HG03521 (cell line): ENCODE data around the gene SET.

Source experiments
- ATAC-seq: cut with Tn5 transposase; IDR thresholded peaks from one replicate; pipeline ENCODE4 v1.9.1; 2021; ENCODE audit warnings: mild to moderate bottlenecking, moderate library complexity; ENCODE audit not compliant: unreplicated experiment

The SET gene

DNA sequence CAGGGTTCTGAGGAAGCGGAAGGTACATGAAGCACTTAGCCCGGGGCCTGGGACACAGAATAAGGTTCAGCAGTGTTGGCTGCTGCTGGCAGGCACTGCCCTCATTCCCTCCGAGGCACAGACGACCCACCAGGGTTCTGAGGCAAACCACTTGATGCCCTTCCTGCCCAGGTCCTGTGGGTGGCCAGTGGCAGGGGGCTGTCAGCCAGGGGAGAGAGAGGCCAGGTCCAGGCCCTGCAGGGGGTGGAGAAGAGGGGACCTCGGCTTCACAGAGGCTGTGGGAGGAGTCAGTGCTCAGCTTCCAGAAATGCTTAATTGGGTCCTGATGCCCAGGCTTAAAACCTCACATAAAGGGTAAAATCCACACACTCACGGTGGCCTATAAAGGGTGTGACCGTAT lies 39.3 kb downstream of the SET start:
- ATAC-seq, result no peak

DNA sequence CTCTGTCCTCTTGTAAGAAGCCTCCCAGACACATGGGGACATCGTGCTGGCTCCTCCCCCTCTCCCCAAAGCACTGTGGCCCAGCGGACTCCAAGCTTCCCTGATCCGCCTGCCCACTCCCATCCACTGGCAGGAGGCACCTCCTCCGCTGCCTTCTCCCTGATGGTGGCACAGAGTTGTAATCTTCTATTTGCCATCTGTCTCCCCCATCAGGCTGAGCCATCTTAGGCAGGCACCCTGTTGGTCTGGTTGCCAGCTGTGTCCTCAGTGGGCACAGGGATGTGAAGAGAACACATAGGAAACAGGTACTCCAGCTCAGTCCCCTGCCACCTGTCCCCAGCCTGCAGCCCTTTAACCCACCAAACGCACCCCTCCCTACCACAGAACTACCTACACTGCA lies 40.3 kb downstream of the SET start:
- no peak for ATAC-seq

DNA sequence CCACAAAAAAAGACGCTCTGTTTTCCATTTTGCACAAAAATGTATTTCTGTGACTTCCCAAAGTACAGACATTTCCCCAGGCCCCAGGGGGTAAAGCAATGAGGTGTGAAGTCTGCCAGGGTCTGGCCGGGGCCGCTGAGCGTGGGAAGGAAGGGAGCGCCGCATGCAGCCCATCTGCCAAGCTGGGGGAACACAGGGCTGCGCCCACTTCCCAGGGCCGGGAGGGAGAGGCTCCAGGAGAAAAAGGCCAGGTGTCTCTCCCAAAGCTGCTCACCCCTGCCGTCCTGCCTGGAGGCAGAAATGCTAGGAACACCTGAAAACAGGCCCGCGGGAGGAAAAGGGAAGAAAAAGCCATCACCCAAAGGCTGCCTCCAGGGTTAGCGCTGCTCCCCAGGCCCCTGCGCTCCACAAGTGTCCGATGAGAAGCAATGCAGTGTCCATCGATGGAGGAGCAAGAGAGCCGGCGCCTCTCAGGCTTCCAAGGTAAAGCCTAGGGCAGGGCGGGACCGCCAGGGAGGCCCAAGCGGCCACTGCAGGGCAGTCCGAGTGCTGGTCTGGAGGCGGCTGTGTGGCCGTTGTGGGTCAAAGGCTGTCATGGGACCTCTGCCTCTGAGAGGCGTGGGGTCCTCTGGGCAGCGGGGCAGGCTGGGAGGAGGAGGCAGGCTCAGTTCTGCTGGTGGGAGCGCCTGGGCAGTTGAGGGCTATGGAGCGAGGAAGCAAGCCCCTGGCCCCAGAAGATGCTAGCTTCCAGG lies 40.9 kb downstream of the SET start:
- ATAC-seq, result no peak

GRCh38 chr9:128731093-128731492 lies 42.1 kb downstream of the SET start:
- no peak for ATAC-seq

DNA sequence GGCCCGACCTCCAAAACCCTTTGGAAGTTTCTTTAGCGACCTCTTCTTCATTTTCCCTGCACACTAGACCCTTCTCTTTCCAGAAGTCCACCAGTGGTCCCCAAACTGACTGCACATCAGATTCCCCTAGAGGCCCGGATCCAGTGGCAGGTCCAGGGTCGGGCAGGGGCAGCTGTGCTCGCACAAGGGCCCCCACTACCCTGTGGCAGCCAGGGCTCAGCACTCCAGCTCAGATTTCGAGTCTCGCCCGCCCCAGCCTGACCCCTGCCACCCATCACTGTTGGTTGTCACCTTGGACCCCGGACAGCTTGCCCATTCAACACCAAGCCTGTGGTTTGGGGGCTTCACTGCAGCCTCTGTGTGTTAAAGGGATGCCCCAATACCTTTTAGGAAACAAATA lies 42.7 kb downstream of the SET start:
- no peak for ATAC-seq

DNA sequence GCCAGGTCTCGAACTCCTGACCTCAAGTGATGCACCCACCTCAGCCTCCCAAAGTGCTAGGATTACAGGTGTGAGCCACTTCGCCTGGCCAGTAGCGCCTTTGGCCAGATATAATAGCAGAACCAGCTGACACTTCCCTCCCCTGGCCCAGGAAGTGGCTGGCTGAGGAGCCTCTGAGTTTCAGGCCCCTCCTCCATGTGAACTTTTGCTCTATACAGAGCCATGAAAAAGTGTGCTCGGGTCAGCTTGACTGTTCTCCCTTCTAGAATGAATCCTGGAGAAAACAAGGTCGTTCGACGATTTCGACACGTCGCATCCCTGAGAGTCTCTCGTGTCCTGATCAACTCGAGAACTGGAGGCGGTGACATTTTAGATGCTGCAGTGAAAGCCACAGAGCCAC lies 43.6 kb downstream of the SET start:
- no peak for ATAC-seq

DNA sequence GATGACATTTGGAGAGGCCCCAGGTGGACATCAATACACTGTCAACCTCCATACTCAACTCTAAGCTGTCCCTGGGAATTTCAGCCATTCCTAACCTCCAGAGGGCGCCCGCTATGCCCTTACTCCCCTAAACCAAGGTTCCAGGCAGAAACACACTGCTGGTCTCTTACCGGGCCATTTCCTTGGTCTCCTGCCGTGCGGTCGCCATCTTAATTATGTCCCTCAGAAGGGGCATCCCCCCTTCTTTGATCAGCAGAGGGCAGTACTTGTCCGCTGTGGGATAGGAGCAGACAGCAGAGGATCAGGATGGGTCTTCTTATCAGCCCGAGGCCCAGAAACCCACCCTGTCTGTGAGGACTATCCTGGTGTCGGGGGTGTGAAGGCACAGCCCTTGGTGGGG lies 44.2 kb downstream of the SET start:
- ATAC-seq, result no peak

DNA sequence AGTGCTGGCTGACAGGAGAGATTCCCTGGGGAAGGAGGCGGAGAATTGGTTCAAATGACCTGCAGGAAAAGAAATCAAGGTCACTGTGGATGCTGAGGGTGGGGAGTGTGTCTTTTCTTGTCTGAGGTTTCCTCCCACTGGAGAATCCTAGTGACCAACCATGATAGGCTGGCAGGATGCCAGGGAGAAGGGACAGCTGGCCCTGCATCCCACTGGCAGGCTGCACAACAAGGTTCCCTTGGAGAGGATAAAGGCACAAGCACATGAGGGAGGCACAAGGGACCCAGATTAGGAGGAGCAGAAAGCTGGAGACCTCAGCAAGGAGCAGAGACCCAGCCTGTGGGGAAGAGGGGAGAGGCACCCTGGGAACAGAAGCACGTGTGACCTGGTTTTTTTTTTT lies 46.4 kb downstream of the SET start:
- no peak for ATAC-seq

GRCh38 chr9:128742401-128742800 lies 53.4 kb downstream of the SET start:
- ATAC-seq, result no peak

DNA sequence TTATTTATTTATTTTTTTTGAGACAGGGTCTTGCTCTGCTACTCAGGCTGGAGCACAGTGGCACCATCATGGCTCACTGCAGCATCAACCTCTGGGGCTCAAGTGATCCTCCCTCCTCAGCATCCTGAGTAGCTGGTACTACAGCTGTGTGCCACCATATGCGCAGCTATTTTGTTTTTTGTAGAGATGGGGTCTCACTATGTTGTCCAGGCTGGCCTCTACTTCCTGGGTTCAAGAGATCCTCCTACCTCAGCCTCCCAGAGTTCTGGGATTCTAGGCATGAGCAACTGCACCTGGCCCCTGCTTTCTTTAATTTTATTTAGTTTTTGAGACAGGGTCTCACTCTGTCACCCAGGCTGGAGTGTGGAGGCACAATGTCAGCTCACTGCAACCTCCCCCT lies 54.4 kb downstream of the SET start:
- no peak for ATAC-seq
